ENCODE data around the gene ACBD4. TPM values are rescaled to one million over a fixed set of nuclear protein-coding genes. Genes with fewer than 3 reads are reported as not detected.

Gene ACBD4
- total RNA-seq, 1 donor from 2014 or later: 20.6 TPM

Other genes with a start within 250 kb of the ACBD4 start
- gene EFTUD2, start 236.2 kb upstream of the ACBD4 start, total RNA-seq: 168 and 192 TPM in 2 replicates
- not detected in 2 replicates for gene GFAP, start 220.2 kb upstream of the ACBD4 start, total RNA-seq
- 0.49 and 1.7 TPM in 2 replicates for gene KIF18B, start 187.9 kb upstream of the ACBD4 start, total RNA-seq
- not detected in 2 replicates for gene C1QL1, start 167.4 kb upstream of the ACBD4 start, total RNA-seq
- 12.9 and 15.6 TPM in 2 replicates for gene DCAKD, start 84.1 kb upstream of the ACBD4 start, total RNA-seq
- gene NMT1, start 74.4 kb upstream of the ACBD4 start, total RNA-seq: 154 and 164 TPM in 2 replicates
- gene PLCD3, start 3.2 kb upstream of the ACBD4 start, total RNA-seq: 0.61 and 1.4 TPM in 2 replicates
- 19.5 and 21.5 TPM in 2 replicates for gene HEXIM1, start 12.8 kb downstream of the ACBD4 start, total RNA-seq
- gene HEXIM2, start 26.2 kb downstream of the ACBD4 start, total RNA-seq: 8.9 and 11.1 TPM in 2 replicates
- gene FMNL1, start 86.2 kb downstream of the ACBD4 start, total RNA-seq: 310 and 351 TPM in 2 replicates
- gene SPATA32, start 126.4 kb downstream of the ACBD4 start, total RNA-seq: 0.27 and 0.39 TPM in 2 replicates
- 81.2 and 88.6 TPM in 2 replicates for gene MAP3K14, start 181.3 kb downstream of the ACBD4 start, total RNA-seq